GM21381 (cell line): Measurements from ENCODE around the gene PRG2.
A peak's percentile ranks its signal among the peaks of the same experiment; 100 is the strongest.
"Not testable (repeated sequence)": the region's sequence is repeated elsewhere in the genome, so short reads cannot be mapped to it uniquely, and the experiment has no call there.

ENCODE experiments used
- ATAC-seq: cut with Tn5 transposase; IDR thresholded peaks from one replicate; pipeline ENCODE4 v1.9.1; 2021; ENCODE audit warnings: mild to moderate bottlenecking, moderate library complexity; ENCODE audit not compliant: unreplicated experiment

PRG2 gene

DNA sequence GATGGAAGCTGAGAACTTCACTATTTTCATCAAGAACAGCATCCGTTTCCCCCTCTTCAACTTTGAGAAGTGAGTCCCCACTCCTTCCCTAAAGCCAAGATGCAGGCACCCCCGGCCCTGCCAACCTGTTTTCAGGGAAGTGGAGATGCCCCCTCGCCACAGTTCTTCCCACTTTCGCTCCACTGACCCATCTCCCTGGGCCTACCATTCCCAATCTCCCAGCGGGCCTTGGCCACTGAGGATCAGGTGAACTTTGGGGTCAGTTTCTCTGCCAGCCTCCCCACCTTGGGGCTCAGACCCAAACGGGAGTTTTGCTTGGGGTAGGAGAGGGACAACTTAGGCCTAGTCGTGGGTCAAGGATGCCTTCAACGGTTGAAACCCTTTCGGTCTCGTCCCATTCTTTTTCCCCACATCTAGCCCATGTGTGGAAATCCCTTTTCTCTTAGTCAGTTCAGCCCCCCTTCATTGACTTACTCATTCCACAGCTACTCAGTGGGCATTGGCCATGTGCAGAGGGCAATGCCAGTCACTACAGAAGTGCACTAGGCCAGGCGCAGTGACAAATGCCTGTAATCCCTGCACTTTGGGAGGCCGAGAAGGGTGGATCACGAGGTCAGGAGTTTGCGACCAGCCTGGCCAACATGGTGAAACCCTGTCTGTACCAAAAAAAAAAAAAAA, 41.7 kb downstream of the PRG2 start:
- ATAC-seq = no peak

- no peak for ATAC-seq
These were observed 42.4 kb downstream of the PRG2 start for GRCh38 chr11:57348052-57348451.

GRCh38 chr11:57347336-57347735, 43.1 kb downstream of the PRG2 start:
- no peak for ATAC-seq

DNA sequence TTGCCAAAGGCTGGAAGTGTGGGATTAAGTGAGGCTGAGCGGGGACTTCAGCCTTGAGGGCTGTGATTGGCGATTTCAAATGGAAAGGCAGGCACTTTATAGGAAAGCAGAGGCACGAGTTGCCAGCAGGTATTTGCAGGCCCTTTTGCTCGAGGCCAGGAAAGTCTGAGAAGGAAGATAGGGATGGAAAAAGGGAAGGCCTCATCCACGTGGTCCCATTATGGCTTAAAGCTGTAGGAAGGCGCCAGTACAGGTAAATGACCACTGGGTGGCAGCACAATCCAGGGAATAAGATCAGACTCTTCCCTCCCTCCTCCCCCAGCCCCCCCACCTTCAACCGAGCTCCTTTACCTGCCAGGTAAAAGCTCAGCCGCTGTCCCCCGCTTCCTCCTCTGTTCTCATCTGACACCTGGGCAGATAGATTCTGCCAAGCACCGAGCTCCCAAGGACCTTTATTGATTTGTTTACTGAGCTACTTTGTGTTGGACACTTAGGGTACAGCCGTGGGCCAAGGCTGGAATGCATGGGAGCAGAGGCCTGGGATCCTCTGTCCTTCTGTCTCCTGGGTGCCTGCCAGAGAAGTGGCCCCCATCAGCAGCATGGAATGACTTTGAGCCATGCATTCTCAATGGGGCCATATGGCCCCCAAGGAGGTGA, 44.8 kb downstream of the PRG2 start:
- ATAC-seq = peak; percentile 61

DNA sequence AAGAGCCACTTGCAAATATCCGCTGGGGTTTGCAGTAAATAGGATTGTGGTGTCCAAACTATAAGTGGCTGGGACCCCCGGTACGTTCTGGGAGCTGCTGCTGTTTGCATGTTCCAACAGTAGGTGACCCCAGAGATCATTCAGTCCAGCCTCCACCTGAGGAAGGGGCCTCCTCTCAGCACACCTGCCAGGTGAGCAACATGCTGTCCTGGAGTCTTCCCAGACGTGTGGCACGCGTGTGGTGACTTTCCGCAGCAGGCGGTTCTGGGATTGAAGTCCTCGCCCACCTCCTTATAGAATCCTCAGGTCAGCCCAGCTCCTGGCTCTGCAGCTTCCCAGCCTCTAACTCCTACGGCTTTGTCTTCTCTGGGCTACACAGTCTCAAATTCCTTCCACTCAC, 45.6 kb downstream of the PRG2 start:
- ATAC-seq = no peak

- ATAC-seq = no peak
These were observed 46.6 kb downstream of the PRG2 start for GRCh38 chr11:57343825-57344224.

DNA sequence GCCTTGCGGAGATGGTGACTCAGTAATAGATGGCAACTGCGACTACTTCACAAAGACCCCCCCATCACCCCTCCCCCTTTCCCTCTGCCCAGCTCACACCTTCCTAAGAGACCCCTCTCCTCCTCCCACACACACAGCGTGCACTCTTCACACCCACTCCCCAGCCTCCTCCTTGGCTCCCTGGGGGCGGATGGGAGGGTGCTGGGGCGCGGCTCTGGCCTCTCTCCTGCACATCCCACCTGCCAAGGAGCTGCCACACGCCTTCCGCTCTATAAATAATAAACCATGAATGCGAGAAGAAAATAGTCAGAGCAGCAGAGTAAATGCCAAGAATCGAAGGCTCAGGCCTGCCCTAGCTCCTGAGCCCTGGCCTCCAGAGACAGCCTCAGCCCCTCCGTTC, 47.7 kb downstream of the PRG2 start:
- ATAC-seq = no peak

- ATAC-seq = no peak
These were observed 49.1 kb downstream of the PRG2 start for GRCh38 chr11:57341250-57341808.

DNA sequence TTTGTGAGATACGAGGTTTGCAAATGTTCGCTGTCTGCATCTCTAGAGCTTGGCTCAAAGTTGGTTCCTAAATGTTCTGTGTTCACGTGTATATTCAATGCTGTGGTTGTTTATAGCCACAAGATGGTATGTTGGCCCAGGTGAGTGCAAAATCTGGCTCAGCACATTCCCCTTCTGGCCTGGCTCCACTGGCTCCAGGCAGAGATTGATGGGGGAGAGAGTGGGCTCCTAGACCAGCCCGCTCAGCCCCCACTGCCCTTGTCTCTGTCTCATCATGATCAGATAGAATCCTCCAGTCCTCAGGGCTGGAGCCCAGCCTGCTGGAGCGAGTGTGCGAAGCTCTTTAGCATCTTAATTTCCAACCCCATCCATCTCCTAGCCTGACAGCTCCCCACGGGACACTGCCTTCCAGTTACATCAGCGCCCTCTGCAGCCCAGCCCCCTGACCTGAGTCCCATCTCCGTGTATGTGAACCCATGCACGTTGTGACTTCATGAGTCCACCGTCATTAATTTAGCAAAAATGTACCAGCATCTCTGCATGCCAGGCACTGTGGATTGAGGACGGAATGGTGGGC, 50.3 kb downstream of the PRG2 start:
- no peak for ATAC-seq

- ATAC-seq = no peak
These were observed 51.1 kb downstream of the PRG2 start for GRCh38 chr11:57339328-57339727.

- ATAC-seq = no peak
These were observed 52.3 kb downstream of the PRG2 start, which contains the start of gene P2RX3 for GRCh38 chr11:57338142-57338541. Gene P2RX3, plus strand, starts transcription at chr11:57338352. Its CDS starts 199 bp downstream, at chr11:57338551.

DNA sequence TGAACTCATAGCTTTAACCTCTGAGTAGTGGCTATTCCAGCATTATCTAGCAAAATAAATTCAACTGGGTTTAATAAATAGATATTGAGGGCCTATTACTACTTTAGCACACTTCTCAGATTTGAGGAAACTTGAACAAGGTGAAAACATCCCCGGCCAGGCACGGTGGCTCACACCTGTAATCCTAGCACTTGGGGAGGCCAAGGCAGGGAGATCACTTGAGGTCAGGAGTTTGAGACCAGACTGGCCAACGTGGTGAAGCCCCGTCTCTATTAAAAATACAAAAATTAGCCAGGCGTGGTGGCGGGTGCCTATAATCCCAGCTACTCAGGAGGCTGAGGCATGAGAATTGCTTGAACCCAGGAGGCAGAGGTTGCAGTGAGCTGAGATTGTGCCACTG, 53.6 kb downstream of the PRG2 start:
- not testable (repeated sequence) for ATAC-seq
